Gastroesophageal sphincter (tissue), 3 donors: Measurements from ENCODE around the gene NBEA.

Experiments used
- POLR2A ChIP-seq, 2 donors: fragments of 450-650 bp; IDR thresholded peaks; one replicate each; pipeline ENCODE4 v1.6.1; 2017; ENCODE audit warnings: antibody characterized with exemption in 2 of 2, mild to moderate bottlenecking in 2 of 2, moderate library complexity in 1 of 2
- POLR2AphosphoS5 ChIP-seq: sonication (generic); formaldehyde crosslinking; IDR thresholded peaks from one replicate; pipeline ENCODE4 v1.6.1; 2017; ENCODE audit warnings: antibody characterized with exemption
- TF ChIP-seq, protein P1 (sequence below), 4 experiments: fragments of 200-600 bp in 2 of 4; fragments of 450-650 bp in 2 of 4; sonication (generic) in 1 of 4; IDR thresholded peaks; one replicate each; pipeline ENCODE4 v1.5.1; 2017 to 2019; ENCODE audit warnings: antibody characterized with exemption in 4 of 4, mild to moderate bottlenecking in 2 of 4, moderate library complexity in 2 of 4

DNA sequence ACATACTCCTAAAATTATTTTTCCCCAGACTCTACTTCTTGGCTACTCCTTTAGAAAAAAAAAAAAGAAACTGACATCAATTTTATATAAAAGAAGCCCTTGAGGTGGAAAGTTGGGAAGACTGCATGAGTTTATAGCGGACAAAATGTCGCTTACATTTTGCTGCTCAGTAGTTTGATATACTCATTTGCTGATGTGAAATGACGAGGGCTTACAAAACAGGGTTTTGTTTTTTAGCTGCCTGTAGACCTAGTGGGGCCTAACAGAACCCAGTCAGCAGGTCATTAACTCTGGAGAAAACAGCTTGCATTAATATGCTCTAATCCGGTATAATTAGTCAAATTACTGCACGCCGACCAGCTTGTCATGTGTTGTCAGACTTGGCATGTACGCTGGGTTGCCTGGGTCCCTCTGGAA is 572.0 kb downstream of the NBEA start:
- no peak for TF ChIP-seq POLR2A (IDR thresholded peaks at IDR 0.05)
- no peak for TF ChIP-seq POLR2AphosphoS5
- TF ChIP-seq, protein P1, sequence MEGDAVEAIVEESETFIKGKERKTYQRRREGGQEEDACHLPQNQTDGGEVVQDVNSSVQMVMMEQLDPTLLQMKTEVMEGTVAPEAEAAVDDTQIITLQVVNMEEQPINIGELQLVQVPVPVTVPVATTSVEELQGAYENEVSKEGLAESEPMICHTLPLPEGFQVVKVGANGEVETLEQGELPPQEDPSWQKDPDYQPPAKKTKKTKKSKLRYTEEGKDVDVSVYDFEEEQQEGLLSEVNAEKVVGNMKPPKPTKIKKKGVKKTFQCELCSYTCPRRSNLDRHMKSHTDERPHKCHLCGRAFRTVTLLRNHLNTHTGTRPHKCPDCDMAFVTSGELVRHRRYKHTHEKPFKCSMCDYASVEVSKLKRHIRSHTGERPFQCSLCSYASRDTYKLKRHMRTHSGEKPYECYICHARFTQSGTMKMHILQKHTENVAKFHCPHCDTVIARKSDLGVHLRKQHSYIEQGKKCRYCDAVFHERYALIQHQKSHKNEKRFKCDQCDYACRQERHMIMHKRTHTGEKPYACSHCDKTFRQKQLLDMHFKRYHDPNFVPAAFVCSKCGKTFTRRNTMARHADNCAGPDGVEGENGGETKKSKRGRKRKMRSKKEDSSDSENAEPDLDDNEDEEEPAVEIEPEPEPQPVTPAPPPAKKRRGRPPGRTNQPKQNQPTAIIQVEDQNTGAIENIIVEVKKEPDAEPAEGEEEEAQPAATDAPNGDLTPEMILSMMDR (IDR thresholded peaks at IDR 0.05) = no peak
